ENCODE data around the gene PARD3.

The PARD3 gene

DNA sequence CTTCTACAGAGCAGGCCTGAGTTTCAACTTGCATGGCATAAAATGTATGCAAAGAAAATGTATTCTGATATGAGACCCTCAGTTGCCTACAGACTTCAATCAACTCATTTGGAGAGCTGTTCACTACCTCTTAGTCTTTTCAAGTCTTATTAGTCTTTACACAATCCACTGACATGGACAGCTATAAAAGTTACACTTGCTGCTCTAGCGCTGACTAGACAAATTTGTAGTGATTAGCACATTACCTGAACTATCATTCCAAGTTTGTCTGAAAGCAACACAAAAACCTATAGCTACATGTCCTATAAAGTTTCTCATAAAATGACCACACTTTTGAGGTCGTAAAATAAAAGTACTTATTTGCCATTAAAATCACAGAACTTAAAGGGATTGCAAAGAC, 83.9 kb downstream of the PARD3 start:
- WGBS (ENCODE audit: extremely low coverage, insufficient coverage, insufficient read length) = no CpG with 5 or more reads among the region's 2 CpGs
- H3K14ac ChIP-seq (ENCODE audit: low read length) = no peak overlapping the region

GRCh38 chr10:34730726-34731125, 84.4 kb downstream of the PARD3 start:
- WGBS (ENCODE audit: extremely low coverage, insufficient coverage, insufficient read length) = no CpG with 5 or more reads among the region's 7 CpGs
- no peak overlapping the region for H3K23ac ChIP-seq (ENCODE audit: low read length)

More for the DNA sequence above, 83.9 kb downstream of the PARD3 start:
- H2BK120ac ChIP-seq (ENCODE audit: insufficient read depth, low read length, poor library complexity) = no peak overlapping the region
- H3K18ac ChIP-seq (ENCODE audit: low read length) = no peak overlapping the region
- peaks cover 0 to 1% of the 10 kb centered on the region in 2 experiments for H3K36me3 ChIP-seq (ENCODE audit: control insufficient read depth in 1 of 2, insufficient read depth in 2 of 2, low read length in 2 of 2)
- no peaks in the 10 kb centered on the region for H3K79me1 ChIP-seq (ENCODE audit: low read length)
- H3K4me2 ChIP-seq (ENCODE audit: low read length) = no peak overlapping the region
- no peak overlapping the region for H4K8ac ChIP-seq (ENCODE audit: low read depth, low read length)
- no peak overlapping the region for H2AK5ac ChIP-seq (ENCODE audit: low read length)
- H3K4ac ChIP-seq (ENCODE audit: low read depth, low read length) = no peak overlapping the region
- no peaks in the 10 kb centered on the region for H3K27me3 ChIP-seq (ENCODE audit: insufficient read depth, low read length)
- H3K9me3 ChIP-seq (ENCODE audit: insufficient read depth, low read depth, low read length) = no peaks in the 10 kb centered on the region
- no peak overlapping the region for H2BK12ac ChIP-seq (ENCODE audit: low read length)
- no peak overlapping the region for H3K23ac ChIP-seq (ENCODE audit: low read length)
- no peak for DNase-seq
- no peaks in the 10 kb centered on the region for H3K79me2 ChIP-seq (ENCODE audit: control insufficient read depth, insufficient read depth, low read length, poor library complexity)
- H3K4me3 ChIP-seq (ENCODE audit: low read depth, low read length) = no peak overlapping the region
- H2BK5ac ChIP-seq (ENCODE audit: low read depth, low read length, poor library complexity) = no peak overlapping the region
- no peak overlapping the region for H4K91ac ChIP-seq (ENCODE audit: low read depth, low read length)
- no peak overlapping the region for H3K27ac ChIP-seq (ENCODE audit: low read depth, low read length)
- peaks cover 0 to 3% of the 10 kb centered on the region in 2 experiments for H3K4me1 ChIP-seq (ENCODE audit: control insufficient read depth in 1 of 2, insufficient read depth in 2 of 2, low read length in 2 of 2)
- H2AFZ ChIP-seq (ENCODE audit: insufficient read depth, low read length, poor library complexity) = no peak overlapping the region
- H3K9ac ChIP-seq (ENCODE audit: low read length) = no peak overlapping the region
- no peak overlapping the region for H4K12ac ChIP-seq (ENCODE audit: low read depth, low read length)

DNA sequence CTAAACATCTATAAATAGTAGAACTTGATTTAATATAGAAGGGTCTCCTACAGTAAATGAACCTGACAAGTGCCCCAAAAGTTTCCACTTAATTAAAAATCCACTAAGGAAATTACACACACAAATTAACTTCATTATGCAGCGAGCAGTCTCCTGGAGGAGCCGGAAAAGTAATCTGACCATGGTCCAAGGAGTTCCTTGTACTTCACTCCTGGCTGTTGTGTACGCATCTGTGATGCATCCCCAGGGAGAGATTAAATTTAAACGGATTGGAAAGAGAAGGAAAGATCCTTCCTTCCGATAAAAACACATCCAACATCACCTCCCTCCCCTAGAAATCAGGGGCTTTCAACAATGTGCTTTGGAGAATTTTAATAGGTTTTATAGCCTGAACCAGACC, 85.5 kb downstream of the PARD3 start:
- H3K23ac ChIP-seq (ENCODE audit: low read length) = no peak overlapping the region
- H3K9ac ChIP-seq (ENCODE audit: low read length) = no peak overlapping the region
- H2BK5ac ChIP-seq (ENCODE audit: low read depth, low read length, poor library complexity) = no peak overlapping the region
- no peak overlapping the region for H2BK12ac ChIP-seq (ENCODE audit: low read length)
- no peaks in the 10 kb centered on the region for H3K27me3 ChIP-seq (ENCODE audit: insufficient read depth, low read length)
- no peaks in the 10 kb centered on the region for H3K9me3 ChIP-seq (ENCODE audit: insufficient read depth, low read depth, low read length)
- H3K18ac ChIP-seq (ENCODE audit: low read length) = no peak overlapping the region
- no peak overlapping the region for H3K14ac ChIP-seq (ENCODE audit: low read length)
- no peak overlapping the region for H4K12ac ChIP-seq (ENCODE audit: low read depth, low read length)
- no peak for DNase-seq
- H3K36me3 ChIP-seq (ENCODE audit: control insufficient read depth in 1 of 2, insufficient read depth in 2 of 2, low read length in 2 of 2) = peaks cover 0 to 1% of the 10 kb centered on the region in 2 experiments
- H2AK5ac ChIP-seq (ENCODE audit: low read length) = no peak overlapping the region
- H2AFZ ChIP-seq (ENCODE audit: insufficient read depth, low read length, poor library complexity) = no peak overlapping the region
- H3K79me1 ChIP-seq (ENCODE audit: low read length) = no peaks in the 10 kb centered on the region
- H3K27ac ChIP-seq (ENCODE audit: low read depth, low read length) = no peak overlapping the region
- H2BK120ac ChIP-seq (ENCODE audit: insufficient read depth, low read length, poor library complexity) = no peak overlapping the region
- H3K4ac ChIP-seq (ENCODE audit: low read depth, low read length) = no peak overlapping the region
- H3K4me1 ChIP-seq (ENCODE audit: control insufficient read depth in 1 of 2, insufficient read depth in 2 of 2, low read length in 2 of 2) = peaks cover 0 to 3% of the 10 kb centered on the region in 2 experiments
- no peak overlapping the region for H4K8ac ChIP-seq (ENCODE audit: low read depth, low read length)
- H4K91ac ChIP-seq (ENCODE audit: low read depth, low read length) = no peak overlapping the region
- WGBS (ENCODE audit: extremely low coverage, insufficient coverage, insufficient read length) = no CpG with 5 or more reads among the region's 5 CpGs
- H3K4me3 ChIP-seq (ENCODE audit: low read depth, low read length) = no peak overlapping the region
- H3K79me2 ChIP-seq (ENCODE audit: control insufficient read depth, insufficient read depth, low read length, poor library complexity) = no peaks in the 10 kb centered on the region
- H3K4me2 ChIP-seq (ENCODE audit: low read length) = no peak overlapping the region

More at GRCh38 chr10:34730726-34731125, 84.4 kb downstream of the PARD3 start:
- no peak overlapping the region for H3K4me2 ChIP-seq (ENCODE audit: low read length)
- H3K27ac ChIP-seq (ENCODE audit: low read depth, low read length) = no peak overlapping the region
- H3K4me3 ChIP-seq (ENCODE audit: low read depth, low read length) = no peak overlapping the region
- H2AFZ ChIP-seq (ENCODE audit: insufficient read depth, low read length, poor library complexity) = no peak overlapping the region
- H2BK120ac ChIP-seq (ENCODE audit: insufficient read depth, low read length, poor library complexity) = no peak overlapping the region
- H2BK12ac ChIP-seq (ENCODE audit: low read length) = no peak overlapping the region
- peaks cover 0 to 1% of the 10 kb centered on the region in 2 experiments for H3K36me3 ChIP-seq (ENCODE audit: control insufficient read depth in 1 of 2, insufficient read depth in 2 of 2, low read length in 2 of 2)
- H4K8ac ChIP-seq (ENCODE audit: low read depth, low read length) = no peak overlapping the region
- H4K12ac ChIP-seq (ENCODE audit: low read depth, low read length) = no peak overlapping the region
- H3K27me3 ChIP-seq (ENCODE audit: insufficient read depth, low read length) = no peaks in the 10 kb centered on the region
- no peaks in the 10 kb centered on the region for H3K79me1 ChIP-seq (ENCODE audit: low read length)
- no peak overlapping the region for H3K14ac ChIP-seq (ENCODE audit: low read length)
- no peaks in the 10 kb centered on the region for H3K79me2 ChIP-seq (ENCODE audit: control insufficient read depth, insufficient read depth, low read length, poor library complexity)
- H3K4ac ChIP-seq (ENCODE audit: low read depth, low read length) = no peak overlapping the region
- no peak overlapping the region for H3K9ac ChIP-seq (ENCODE audit: low read length)
- H2BK5ac ChIP-seq (ENCODE audit: low read depth, low read length, poor library complexity) = no peak overlapping the region
- peaks cover 0 to 3% of the 10 kb centered on the region in 2 experiments for H3K4me1 ChIP-seq (ENCODE audit: control insufficient read depth in 1 of 2, insufficient read depth in 2 of 2, low read length in 2 of 2)
- no peak overlapping the region for H4K91ac ChIP-seq (ENCODE audit: low read depth, low read length)
- DNase-seq = no peak
- no peak overlapping the region for H2AK5ac ChIP-seq (ENCODE audit: low read length)
- H3K18ac ChIP-seq (ENCODE audit: low read length) = no peak overlapping the region
- no peaks in the 10 kb centered on the region for H3K9me3 ChIP-seq (ENCODE audit: insufficient read depth, low read depth, low read length)

GRCh38 chr10:34728361-34728760, 86.7 kb downstream of the PARD3 start:
- Histone ChIP-seq H3K4me2 (ENCODE audit: low read length) (no peak overlapping the region), H2AFZ (ENCODE audit: insufficient read depth, low read length, poor library complexity) (no peak overlapping the region), H2BK12ac (ENCODE audit: low read length) (no peak overlapping the region), H3K27me3 (ENCODE audit: insufficient read depth, low read length) (no peaks in the 10 kb centered on the region), H3K18ac (ENCODE audit: low read length) (no peak overlapping the region), H4K12ac (ENCODE audit: low read depth, low read length) (no peak overlapping the region), H2BK120ac (ENCODE audit: insufficient read depth, low read length, poor library complexity) (no peak overlapping the region), H2AK5ac (ENCODE audit: low read length) (no peak overlapping the region), H3K23ac (ENCODE audit: low read length) (no peak overlapping the region), H3K4ac (ENCODE audit: low read depth, low read length) (no peak overlapping the region), H4K91ac (ENCODE audit: low read depth, low read length) (no peak overlapping the region), H4K8ac (ENCODE audit: low read depth, low read length) (no peak overlapping the region), H3K79me1 (ENCODE audit: low read length) (no peaks in the 10 kb centered on the region), H3K14ac (ENCODE audit: low read length) (no peak overlapping the region), H3K79me2 (ENCODE audit: control insufficient read depth, insufficient read depth, low read length, poor library complexity) (no peaks in the 10 kb centered on the region), H3K27ac (ENCODE audit: low read depth, low read length) (no peak overlapping the region), H3K36me3 (ENCODE audit: control insufficient read depth in 1 of 2, insufficient read depth in 2 of 2, low read length in 2 of 2) (peaks cover 0 to 1% of the 10 kb centered on the region in 2 experiments), H3K4me3 (ENCODE audit: low read depth, low read length) (no peak overlapping the region), H3K4me1 (ENCODE audit: control insufficient read depth in 1 of 2, insufficient read depth in 2 of 2, low read length in 2 of 2) (peaks cover 0 to 3% of the 10 kb centered on the region in 2 experiments), H3K9me3 (ENCODE audit: insufficient read depth, low read depth, low read length) (no peaks in the 10 kb centered on the region), H2BK5ac (ENCODE audit: low read depth, low read length, poor library complexity) (no peak overlapping the region), H3K9ac (ENCODE audit: low read length) (no peak overlapping the region)
- WGBS (ENCODE audit: extremely low coverage, insufficient coverage, insufficient read length) = no CpG with 5 or more reads among the region's 1 CpG
- DNase-seq = no peak

Data from trophoblast cell (in vitro differentiated cells and primary cell).